ENCODE results near the gene ADGRV1.
"Not testable (repeated sequence)": the region's sequence is repeated elsewhere in the genome, so short reads cannot be mapped to it uniquely, and the experiment has no call there.

The ADGRV1 gene

GRCh38 chr5:90843443-90843842 lies 284.8 kb downstream of the ADGRV1 start:
- H3K36me3 ChIP-seq (ENCODE audit: insufficient read depth, low read length): no peaks in the 10 kb centered on the region
- no peaks in the 10 kb centered on the region for H3K4me1 ChIP-seq (ENCODE audit: insufficient read depth, low read length)
- no peak overlapping the region for H3K27ac ChIP-seq (ENCODE audit: low read depth, low read length)
- H3K9ac ChIP-seq (ENCODE audit: low read length): no peak overlapping the region
- no peaks in the 10 kb centered on the region for H3K9me3 ChIP-seq (ENCODE audit: low read length)
- no peaks in the 10 kb centered on the region for H3K27me3 ChIP-seq (ENCODE audit: control insufficient read depth in 1 of 2, insufficient read depth in 2 of 2, low read length in 2 of 2)
- H3K4me3 ChIP-seq (ENCODE audit: low read depth in 1 of 2, low read length in 2 of 2): no peak overlapping the region

DNA sequence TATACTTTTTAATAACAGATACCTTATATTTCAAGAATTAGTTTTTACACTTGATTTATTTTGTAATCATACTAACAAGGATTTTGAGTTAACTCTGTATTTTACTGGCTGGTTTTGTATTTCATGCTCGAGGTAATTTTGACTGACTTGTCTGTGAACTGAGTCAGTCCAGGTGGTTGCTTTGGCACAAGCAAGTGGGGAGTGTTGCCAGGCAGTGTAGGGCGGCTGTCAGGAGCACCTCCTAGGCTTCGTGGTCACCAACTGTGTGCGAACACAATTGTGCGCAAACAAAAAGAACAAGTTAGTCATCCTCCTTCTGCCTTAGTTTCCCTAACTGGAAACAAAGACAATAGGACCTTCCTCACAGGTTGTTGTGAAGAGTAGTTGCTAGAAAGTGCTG lies 286.3 kb downstream of the ADGRV1 start:
- H3K4me1 ChIP-seq (ENCODE audit: insufficient read depth, low read length): no peaks in the 10 kb centered on the region
- H3K4me3 ChIP-seq (ENCODE audit: low read depth in 1 of 2, low read length in 2 of 2): no peak overlapping the region
- no peak overlapping the region for H3K27ac ChIP-seq (ENCODE audit: low read depth, low read length)
- no peaks in the 10 kb centered on the region for H3K36me3 ChIP-seq (ENCODE audit: insufficient read depth, low read length)
- no peaks in the 10 kb centered on the region for H3K9me3 ChIP-seq (ENCODE audit: low read length)
- H3K27me3 ChIP-seq (ENCODE audit: control insufficient read depth in 1 of 2, insufficient read depth in 2 of 2, low read length in 2 of 2): no peaks in the 10 kb centered on the region
- H3K9ac ChIP-seq (ENCODE audit: low read length): no peak overlapping the region

- Histone ChIP-seq H3K9me3 (ENCODE audit: low read length) (no peaks in the 10 kb centered on the region), H3K9ac (ENCODE audit: low read length) (no peak overlapping the region), H3K27me3 (ENCODE audit: control insufficient read depth in 1 of 2, insufficient read depth in 2 of 2, low read length in 2 of 2) (no peaks in the 10 kb centered on the region), H3K36me3 (ENCODE audit: insufficient read depth, low read length) (no peaks in the 10 kb centered on the region), H3K27ac (ENCODE audit: low read depth, low read length) (no peak overlapping the region), H3K4me1 (ENCODE audit: insufficient read depth, low read length) (no peaks in the 10 kb centered on the region), H3K4me3 (ENCODE audit: low read depth in 1 of 2, low read length in 2 of 2) (no peak overlapping the region)
Measured at GRCh38 chr5:90845723-90846554, 287.3 kb downstream of the ADGRV1 start.

DNA sequence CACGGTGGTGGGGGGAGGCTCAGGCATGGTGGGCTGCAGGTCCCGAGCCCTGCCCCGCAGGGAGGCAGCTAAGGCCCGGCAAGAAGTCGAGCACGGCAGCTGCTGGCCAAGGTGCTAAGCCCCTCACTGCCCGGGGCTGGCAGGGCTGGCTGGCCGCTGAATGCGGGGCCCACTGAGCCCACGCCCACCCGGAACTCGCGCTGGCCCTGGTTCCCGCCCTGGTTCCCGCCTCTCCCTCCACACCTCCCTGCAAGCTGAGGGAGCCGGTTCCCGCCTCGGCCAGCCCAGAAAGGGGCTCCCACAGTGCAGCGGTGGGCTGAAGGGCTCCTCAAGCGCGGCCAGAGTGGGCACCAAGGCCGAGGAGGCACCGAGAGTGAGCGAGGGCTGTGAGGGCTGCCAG lies 289.0 kb downstream of the ADGRV1 start:
- not testable (repeated sequence) for H3K4me3 ChIP-seq (ENCODE audit: low read depth in 1 of 2, low read length in 2 of 2); H3K4me1 ChIP-seq (ENCODE audit: insufficient read depth, low read length); H3K9me3 ChIP-seq (ENCODE audit: low read length); H3K9ac ChIP-seq (ENCODE audit: low read length); H3K36me3 ChIP-seq (ENCODE audit: insufficient read depth, low read length); H3K27me3 ChIP-seq (ENCODE audit: control insufficient read depth in 1 of 2, insufficient read depth in 2 of 2, low read length in 2 of 2); H3K27ac ChIP-seq (ENCODE audit: low read depth, low read length)

DNA sequence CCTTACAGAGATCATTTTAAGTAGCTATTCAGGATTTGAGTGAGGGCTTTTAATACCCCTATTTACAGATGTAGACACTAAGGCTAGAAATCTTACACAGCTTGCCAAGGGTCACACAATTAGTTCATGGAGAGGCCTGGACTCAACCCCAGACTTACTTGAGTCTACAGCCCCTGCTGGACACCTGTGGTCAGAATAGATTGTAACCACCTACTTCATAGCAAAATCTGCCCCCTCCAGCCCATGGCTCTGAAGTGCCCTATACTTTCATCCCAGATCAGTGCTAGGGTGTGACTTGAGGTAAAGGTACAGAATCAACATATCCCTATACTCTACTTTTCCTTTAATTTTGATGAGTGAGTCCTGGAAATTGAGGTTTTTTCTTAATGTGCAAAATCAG lies 291.3 kb downstream of the ADGRV1 start:
- H3K9ac ChIP-seq (ENCODE audit: low read length): no peak overlapping the region
- H3K27ac ChIP-seq (ENCODE audit: low read depth, low read length): no peak overlapping the region
- no peaks in the 10 kb centered on the region for H3K9me3 ChIP-seq (ENCODE audit: low read length)
- no peaks in the 10 kb centered on the region for H3K27me3 ChIP-seq (ENCODE audit: control insufficient read depth in 1 of 2, insufficient read depth in 2 of 2, low read length in 2 of 2)
- H3K4me1 ChIP-seq (ENCODE audit: insufficient read depth, low read length): no peaks in the 10 kb centered on the region
- H3K4me3 ChIP-seq (ENCODE audit: low read depth in 1 of 2, low read length in 2 of 2): no peak overlapping the region
- H3K36me3 ChIP-seq (ENCODE audit: insufficient read depth, low read length): no peaks in the 10 kb centered on the region

DNA sequence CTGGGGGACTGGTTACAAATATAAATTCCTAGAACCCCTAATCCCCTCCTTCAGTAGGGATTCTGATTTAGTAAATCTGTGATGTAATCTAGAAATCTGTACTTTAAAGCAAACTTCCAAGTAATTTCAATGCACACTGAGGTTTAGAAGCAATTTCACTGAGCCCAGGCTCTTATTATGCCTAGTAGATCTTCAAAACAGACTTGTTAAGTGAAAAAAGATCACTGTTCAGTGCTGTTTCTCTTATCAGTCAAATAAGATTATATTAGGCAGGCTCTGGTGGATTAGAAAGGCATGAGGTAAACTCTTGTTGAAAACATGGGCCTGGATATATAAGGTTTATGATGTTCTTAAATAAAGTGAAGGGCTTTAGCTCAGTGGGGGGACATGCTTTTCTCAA lies 293.9 kb downstream of the ADGRV1 start:
- H3K9ac ChIP-seq (ENCODE audit: low read length): no peak overlapping the region
- H3K9me3 ChIP-seq (ENCODE audit: low read length): no peaks in the 10 kb centered on the region
- H3K27me3 ChIP-seq (ENCODE audit: control insufficient read depth in 1 of 2, insufficient read depth in 2 of 2, low read length in 2 of 2): no peaks in the 10 kb centered on the region
- no peaks in the 10 kb centered on the region for H3K36me3 ChIP-seq (ENCODE audit: insufficient read depth, low read length)
- H3K4me1 ChIP-seq (ENCODE audit: insufficient read depth, low read length): no peaks in the 10 kb centered on the region
- no peak overlapping the region for H3K27ac ChIP-seq (ENCODE audit: low read depth, low read length)
- no peak overlapping the region for H3K4me3 ChIP-seq (ENCODE audit: low read depth in 1 of 2, low read length in 2 of 2)

- no peaks in the 10 kb centered on the region for H3K9me3 ChIP-seq (ENCODE audit: low read length)
- H3K4me1 ChIP-seq (ENCODE audit: insufficient read depth, low read length): no peaks in the 10 kb centered on the region
- no peak overlapping the region for H3K4me3 ChIP-seq (ENCODE audit: low read depth in 1 of 2, low read length in 2 of 2)
- H3K27ac ChIP-seq (ENCODE audit: low read depth, low read length): no peak overlapping the region
- H3K9ac ChIP-seq (ENCODE audit: low read length): no peak overlapping the region
- H3K36me3 ChIP-seq (ENCODE audit: insufficient read depth, low read length): no peaks in the 10 kb centered on the region
- H3K27me3 ChIP-seq (ENCODE audit: control insufficient read depth in 1 of 2, insufficient read depth in 2 of 2, low read length in 2 of 2): no peaks in the 10 kb centered on the region
Measured at GRCh38 chr5:90853750-90854149, 295.2 kb downstream of the ADGRV1 start.

- no peaks in the 10 kb centered on the region for H3K36me3 ChIP-seq (ENCODE audit: insufficient read depth, low read length)
- H3K9ac ChIP-seq (ENCODE audit: low read length): no peak overlapping the region
- H3K27ac ChIP-seq (ENCODE audit: low read depth, low read length): no peak overlapping the region
- H3K9me3 ChIP-seq (ENCODE audit: low read length): no peaks in the 10 kb centered on the region
- no peaks in the 10 kb centered on the region for H3K4me1 ChIP-seq (ENCODE audit: insufficient read depth, low read length)
- H3K27me3 ChIP-seq (ENCODE audit: control insufficient read depth in 1 of 2, insufficient read depth in 2 of 2, low read length in 2 of 2): no peaks in the 10 kb centered on the region
- no peak overlapping the region for H3K4me3 ChIP-seq (ENCODE audit: low read depth in 1 of 2, low read length in 2 of 2)
Measured at GRCh38 chr5:90854169-90854568, 295.6 kb downstream of the ADGRV1 start.

DNA sequence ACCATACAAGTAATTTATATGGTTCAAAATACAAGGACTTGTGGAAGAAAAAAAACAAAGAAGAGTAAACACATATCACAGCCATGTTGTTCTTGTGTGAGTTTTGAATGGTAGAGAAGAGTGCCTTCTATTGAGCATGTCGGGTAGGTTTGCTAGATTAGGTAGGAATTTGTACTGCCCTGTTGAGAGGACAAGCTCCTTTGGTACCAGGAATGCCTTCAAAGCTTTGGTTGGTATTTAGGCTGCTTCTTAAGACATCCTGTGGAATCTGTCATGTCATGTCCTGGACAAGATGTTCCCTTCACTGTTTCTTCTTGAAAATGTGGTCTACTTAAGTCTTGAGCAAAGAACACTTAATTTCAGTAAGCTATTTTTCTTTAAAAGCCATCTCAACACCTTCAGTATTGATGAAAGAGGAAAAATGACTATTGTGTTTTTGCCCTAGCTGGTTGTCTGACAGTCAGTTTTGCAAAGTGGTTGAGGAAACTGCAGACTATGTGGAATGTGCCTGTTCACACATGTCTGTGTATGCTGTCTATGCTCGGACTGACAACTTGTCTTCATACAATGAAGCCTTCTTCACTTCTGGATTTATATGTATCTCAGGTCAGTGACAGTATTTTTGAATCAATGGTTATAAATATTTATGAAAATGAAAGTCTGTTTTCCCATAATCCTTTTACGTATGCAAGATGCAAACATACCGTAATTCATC lies 296.9 kb downstream of the ADGRV1 start:
- H3K36me3 ChIP-seq (ENCODE audit: insufficient read depth, low read length): no peaks in the 10 kb centered on the region
- H3K27me3 ChIP-seq (ENCODE audit: control insufficient read depth in 1 of 2, insufficient read depth in 2 of 2, low read length in 2 of 2): no peaks in the 10 kb centered on the region
- H3K27ac ChIP-seq (ENCODE audit: low read depth, low read length): no peak overlapping the region
- H3K9ac ChIP-seq (ENCODE audit: low read length): no peak overlapping the region
- H3K4me3 ChIP-seq (ENCODE audit: low read depth in 1 of 2, low read length in 2 of 2): no peak overlapping the region
- H3K9me3 ChIP-seq (ENCODE audit: low read length): no peaks in the 10 kb centered on the region
- H3K4me1 ChIP-seq (ENCODE audit: insufficient read depth, low read length): no peaks in the 10 kb centered on the region

- no peaks in the 10 kb centered on the region for H3K4me1 ChIP-seq (ENCODE audit: insufficient read depth, low read length)
- H3K9ac ChIP-seq (ENCODE audit: low read length): no peak overlapping the region
Measured at GRCh38 chr5:90861843-90862586, 303.4 kb downstream of the ADGRV1 start.

DNA sequence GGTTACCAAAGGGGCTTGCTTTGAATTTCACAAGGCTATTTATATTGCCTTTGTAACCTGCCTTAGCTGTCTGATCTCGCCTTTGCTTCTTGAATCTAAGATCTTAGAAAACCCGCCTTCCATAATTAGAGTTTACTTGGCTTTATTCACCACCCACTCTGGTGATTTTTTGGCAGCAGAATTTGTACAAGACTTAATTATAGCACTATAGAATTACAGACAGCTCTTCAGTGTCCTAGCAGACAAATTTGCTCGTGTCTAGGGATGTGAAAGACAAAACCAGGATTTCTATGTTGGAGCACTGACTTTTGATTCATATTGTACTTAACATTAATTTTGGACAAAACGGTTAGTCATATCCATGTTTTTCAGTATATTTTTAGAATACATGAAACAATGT lies 306.6 kb downstream of the ADGRV1 start:
- H3K4me3 ChIP-seq (ENCODE audit: low read depth in 1 of 2, low read length in 2 of 2): no peak overlapping the region
- H3K9me3 ChIP-seq (ENCODE audit: low read length): no peaks in the 10 kb centered on the region
- no peak overlapping the region for H3K27ac ChIP-seq (ENCODE audit: low read depth, low read length)
- H3K27me3 ChIP-seq (ENCODE audit: control insufficient read depth in 1 of 2, insufficient read depth in 2 of 2, low read length in 2 of 2): no peaks in the 10 kb centered on the region
- no peaks in the 10 kb centered on the region for H3K4me1 ChIP-seq (ENCODE audit: insufficient read depth, low read length)
- H3K9ac ChIP-seq (ENCODE audit: low read length): no peak overlapping the region
- H3K36me3 ChIP-seq (ENCODE audit: insufficient read depth, low read length): no peaks in the 10 kb centered on the region

More at GRCh38 chr5:90861843-90862586, 303.4 kb downstream of the ADGRV1 start:
- H3K4me3 ChIP-seq (ENCODE audit: low read depth in 1 of 2, low read length in 2 of 2): no peak overlapping the region
- H3K27ac ChIP-seq (ENCODE audit: low read depth, low read length): no peak overlapping the region
- no peaks in the 10 kb centered on the region for H3K27me3 ChIP-seq (ENCODE audit: control insufficient read depth in 1 of 2, insufficient read depth in 2 of 2, low read length in 2 of 2)
- no peaks in the 10 kb centered on the region for H3K9me3 ChIP-seq (ENCODE audit: low read length)
- H3K36me3 ChIP-seq (ENCODE audit: insufficient read depth, low read length): no peaks in the 10 kb centered on the region

Measured in muscle layer of colon (tissue), 2 donors.